Stimulated activated CD8-positive, alpha-beta memory T cell treated with anti-CD3 and anti-CD28 coated beads, Interleukin-4, amount 100 ng/mL, for 4 hours (primary cell): ENCODE measurements around the gene VTI1A.
"Not testable (repeated sequence)": the region's sequence is repeated elsewhere in the genome, so short reads cannot be mapped to it uniquely, and the experiment has no call there.

Experiments used
- DNase-seq, 2 donors: peaks; one replicate each; pipeline ENCODE4 v3.0.0-alpha.2; 2020; ENCODE audit warnings: low read depth in 2 of 2, low spot score in 1 of 2

Gene VTI1A

DNA sequence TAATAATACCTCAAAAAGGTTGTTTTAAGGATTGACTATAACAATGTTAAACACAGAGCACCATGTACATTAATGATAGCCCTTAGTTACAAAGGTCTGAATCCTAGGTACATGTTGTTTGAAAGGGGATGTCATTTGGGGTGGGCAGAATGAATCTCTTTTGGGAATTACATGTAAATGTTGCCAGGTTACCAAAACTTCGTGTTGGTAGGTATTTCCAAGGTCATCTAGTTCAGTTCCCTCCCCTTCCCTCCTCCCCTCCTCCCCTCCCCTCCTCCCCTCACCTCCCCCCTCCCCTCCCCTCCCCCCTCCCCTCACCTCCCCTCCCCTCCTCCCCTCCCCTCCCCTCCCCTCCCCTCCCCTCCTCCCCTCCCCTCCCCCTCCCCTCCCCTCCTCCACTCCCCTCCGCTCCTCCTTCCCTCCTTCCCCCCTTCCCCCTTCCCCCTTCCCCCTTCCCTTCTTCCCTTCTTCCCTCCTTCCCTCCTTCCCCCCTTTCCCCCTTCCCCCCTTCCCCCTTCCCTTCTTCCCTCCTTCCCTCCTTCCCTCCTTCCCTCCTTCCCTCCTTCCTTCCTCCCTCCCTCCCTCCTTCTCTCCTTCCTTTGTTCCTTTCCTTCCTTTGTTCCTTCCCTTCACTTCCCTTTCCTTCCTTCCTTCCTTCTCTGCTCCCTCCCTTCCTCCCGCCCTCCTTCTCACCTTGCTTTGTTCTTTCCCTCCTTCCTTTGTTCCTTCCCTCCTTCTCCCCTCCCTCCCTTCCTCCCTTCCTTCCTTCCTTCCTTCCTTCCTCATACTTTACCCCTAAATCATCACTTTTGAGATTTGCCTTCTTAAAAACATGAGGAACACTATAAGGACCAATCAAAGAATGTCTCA, 8.1 kb downstream of the VTI1A start:
- no peak for DNase-seq

DNA sequence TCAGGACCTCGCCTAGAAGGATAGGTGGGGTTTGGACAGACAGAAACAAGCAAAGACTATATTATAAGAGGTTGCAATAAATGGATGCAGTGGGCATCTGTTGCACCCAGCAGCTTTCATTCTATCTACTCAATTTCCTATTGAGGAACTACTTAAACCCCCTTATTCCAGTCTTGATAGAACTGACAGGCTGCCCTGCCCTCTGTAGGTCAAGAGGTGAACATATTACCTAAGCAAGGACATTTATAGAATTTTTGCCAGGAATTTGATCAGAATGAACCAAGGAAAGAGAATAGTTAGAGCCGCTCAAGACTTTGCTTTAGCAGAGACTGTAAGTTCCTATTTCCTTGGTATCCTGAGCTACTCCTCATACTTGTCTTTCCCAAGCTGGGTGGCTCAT, 9.5 kb downstream of the VTI1A start:
- no peak for DNase-seq

DNA sequence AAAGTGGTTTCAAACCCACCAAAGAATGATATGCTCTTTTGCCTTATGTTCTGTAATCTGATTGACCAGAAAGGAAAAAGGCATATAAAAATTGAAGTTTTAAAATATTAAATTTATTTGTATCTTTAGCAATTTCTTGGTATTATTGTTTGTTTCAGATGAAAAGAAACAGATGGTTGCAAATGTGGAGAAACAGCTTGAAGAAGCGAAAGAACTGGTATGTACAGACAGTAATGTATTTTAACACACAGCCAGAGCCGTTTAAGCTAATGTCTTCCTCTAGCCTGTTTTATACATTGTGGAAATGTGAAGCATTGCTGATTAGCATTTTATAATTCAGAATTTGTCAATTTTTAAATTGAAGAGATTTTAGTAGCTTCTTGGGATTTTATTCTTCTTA, 13.4 kb downstream of the VTI1A start:
- no peak for DNase-seq

DNA sequence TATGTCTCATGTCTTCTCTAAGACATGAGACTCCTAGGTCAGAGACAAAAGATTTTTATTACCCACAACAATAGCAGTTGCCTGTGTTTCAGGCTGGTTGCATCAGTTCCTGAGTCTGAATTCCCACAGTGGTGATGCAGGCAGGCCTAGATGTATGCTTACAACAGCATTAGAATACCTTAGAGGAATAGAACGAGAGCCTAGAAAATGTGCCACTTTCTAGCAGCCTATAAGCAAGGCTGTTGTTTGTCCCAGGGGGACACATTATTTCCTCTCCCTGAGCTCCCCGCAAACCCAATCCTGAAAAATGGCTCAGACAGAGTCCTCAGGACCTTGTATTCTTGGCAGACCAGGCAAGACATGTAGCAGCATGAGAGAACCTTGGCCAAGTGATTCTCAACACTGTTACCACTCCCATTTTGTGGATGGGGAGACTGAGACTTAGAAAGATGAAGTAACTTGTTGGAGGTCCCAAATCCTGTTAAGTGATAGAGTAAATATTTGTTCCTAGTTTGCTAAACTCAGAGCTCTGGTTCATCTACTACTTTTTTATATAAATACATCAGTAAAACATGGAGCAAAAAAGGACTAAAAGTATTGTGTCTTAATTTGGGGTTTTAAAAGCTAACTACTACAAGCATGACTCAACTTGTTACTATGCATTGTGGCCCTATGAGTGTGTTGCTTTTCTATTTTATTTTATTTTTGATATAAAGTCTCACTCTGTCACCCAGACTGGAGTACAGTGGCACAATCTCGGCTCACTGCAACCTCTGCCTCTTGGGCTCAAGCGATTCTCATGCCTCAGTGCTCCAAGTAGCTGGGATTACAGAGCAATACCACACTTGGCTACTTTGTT, 14.2 kb downstream of the VTI1A start:
- no peak for DNase-seq

DNA sequence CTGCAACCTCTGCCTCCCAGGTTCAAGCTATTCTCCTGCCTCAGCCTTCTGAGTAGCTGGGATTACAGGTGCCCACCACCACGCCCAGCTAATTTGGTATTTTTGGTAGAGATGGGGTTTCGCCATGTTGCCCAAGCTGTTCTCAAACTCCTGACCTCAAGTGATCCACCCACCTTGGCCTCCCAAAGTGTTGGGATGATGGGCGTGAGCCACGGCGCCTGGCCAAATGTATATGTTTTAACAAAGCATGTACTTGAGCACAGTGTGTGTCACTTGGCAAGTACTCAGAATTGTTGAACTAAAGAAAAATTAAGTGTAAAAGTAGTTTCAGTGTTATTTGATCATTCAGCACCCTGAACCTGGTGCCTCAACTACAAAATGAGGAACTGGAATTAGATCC, 17.1 kb downstream of the VTI1A start:
- DNase-seq: not testable (repeated sequence)

DNA sequence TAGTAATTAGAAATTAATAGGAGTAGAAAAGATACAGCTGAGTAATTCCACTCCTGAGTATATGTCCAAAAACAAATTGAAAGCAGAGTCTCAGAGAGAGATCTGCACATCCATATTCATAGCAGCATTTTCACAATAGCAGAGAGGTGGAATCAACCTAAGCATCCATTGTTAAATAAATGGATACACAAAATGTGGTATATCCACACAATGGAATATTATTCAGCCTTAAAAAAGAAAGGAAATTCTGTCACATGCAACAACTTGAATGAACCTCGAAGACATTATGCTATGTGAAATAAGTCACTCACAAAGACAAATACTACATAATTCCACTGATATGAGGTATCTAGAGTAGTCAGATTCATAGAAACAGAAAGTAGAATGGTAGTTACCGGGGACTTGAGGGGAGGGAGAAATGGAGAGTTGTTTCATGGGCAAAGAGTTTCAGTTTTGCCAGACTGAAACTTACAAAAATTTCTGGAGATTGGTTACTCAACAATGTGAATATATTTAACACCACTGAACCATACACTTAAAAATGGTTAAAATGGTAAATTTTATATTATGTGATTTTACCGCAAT, 18.4 kb downstream of the VTI1A start:
- no peak for DNase-seq

DNA sequence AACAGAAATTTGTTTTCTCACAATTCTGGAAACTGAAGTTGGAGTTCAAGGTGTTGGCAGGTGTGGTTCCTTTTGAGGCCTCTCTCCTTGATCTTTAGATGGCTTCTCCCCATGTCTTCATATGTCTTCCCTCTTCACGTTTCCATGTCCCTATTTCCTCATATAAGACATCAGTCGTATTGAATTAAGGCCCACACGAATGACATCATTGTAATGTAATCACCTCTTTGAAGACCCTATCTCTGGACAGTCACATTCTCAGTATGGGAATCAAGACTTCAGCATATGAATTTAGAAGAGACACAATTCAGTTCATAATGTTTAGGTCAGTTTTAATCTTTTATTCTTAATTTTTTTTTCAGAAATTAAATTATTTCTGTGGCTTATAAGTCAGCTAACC, 19.8 kb downstream of the VTI1A start:
- no peak for DNase-seq

DNA sequence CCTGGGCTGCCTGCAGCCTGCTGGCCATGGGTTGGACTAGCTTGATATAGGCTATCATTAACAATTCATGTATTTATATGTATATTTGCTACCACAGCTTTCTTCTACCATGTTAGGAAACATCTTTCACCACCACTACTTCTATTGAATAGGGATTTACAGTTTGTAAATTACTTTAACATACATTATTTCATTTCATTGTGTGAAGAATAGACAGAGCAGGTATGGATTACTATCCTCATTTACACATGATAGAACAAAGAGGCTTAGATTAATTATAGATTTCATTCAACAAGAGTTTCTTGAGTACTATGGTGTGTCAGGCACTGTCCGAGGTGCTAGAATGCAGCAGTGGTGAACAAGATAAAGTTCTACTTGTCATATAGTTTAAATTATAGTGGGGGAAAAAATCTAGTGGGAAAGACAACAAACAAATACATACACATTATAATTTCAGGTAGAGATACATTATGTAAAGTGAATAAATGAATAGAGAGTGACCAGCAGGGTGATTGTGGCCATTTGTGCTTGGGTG, 20.6 kb downstream of the VTI1A start:
- no peak for DNase-seq

DNA sequence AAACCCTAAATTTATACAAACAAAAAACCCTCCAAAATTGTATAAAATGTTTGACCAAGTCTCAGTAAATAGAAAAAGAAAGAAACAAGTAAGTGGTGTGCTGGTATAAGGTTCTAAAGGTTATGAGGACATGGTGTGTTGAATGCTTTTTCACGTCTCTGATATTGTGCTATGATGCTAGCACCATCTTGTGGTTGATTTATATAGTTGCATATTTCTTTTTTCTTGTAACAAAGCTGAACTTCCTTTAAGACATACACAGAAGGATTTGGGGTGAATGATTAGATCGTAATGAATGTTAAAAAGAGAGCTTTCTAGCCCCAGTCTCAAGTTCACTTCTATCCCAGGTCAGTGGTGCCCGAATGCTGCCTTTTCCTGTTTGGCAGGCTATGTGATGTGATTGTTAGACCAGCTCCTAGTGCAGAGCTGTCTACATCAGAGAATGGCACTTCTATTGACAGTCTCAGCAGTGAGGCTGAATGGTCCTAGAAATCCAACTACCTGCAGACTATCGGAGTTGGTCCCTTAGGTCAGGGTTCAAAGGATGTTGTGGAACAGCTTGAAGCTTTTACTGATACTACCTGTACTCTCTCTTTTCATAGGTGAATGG, 25.0 kb downstream of the VTI1A start:
- DNase-seq: no peak

DNA sequence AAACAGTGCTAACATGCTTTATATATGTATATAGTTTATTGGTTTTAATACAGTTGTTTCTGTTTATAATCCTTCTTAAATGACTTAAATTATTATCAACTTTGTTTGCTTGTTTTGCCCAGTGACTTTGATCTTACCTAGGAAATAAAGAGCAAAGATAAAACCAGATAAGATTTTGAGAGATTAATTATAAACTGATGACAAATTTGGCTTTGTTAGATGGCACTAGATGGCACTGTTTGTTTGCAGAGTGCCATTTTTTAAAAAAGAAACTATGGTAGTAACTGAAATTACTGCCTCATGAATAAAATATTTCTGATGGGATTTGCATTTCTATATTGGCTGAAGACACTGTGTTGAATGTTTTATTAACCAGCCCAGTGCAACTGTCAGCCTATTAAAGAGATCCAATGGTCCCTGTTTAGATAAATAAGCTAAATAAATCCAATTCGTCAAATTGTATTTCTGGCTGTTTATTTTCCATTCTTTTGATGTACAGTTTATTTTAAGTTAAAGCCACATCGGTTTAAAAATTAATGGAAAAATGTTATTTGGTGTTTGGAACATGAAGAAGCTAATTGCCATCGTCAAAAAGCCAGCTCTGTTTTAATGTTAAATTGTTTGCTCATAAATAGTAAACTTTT, 28.7 kb downstream of the VTI1A start:
- no peak for DNase-seq

DNA sequence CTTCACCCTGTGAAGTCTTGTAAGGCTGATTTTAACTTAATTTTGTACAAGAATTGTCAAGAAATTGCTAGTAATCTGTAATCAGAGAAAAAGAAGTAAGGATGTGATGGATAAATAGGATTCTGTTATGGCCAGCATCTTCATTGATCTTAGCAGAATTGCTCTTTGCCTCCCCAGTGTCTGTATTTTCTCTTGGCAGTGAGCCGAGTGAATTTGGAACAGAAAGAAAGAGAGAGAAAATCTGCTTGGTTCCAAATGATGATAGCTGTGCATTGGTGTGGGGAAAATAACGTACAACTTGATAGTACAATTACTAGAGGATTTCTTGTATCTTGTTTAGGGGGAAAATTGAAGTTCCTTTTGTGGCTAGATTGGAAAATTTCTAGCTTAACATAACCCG, 34.6 kb downstream of the VTI1A start:
- DNase-seq: no peak

DNA sequence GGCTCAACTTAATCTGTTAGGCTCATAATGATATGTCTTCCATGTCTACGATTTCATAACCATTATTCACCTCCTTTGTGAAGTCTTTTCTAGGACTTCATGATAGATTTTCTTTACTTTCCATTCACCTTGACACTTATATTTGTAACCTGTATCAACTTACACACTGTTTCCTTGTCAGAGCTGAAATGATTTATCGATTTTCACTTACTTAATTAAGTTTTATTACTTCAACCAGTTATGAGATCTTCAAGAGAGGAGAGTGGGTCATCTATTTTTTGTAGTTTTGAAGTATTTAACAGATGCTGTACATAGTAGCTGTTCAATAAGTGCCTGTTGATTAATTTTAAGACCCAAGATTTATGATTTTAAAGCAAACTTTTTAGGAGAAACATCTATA, 37.4 kb downstream of the VTI1A start:
- no peak for DNase-seq

DNA sequence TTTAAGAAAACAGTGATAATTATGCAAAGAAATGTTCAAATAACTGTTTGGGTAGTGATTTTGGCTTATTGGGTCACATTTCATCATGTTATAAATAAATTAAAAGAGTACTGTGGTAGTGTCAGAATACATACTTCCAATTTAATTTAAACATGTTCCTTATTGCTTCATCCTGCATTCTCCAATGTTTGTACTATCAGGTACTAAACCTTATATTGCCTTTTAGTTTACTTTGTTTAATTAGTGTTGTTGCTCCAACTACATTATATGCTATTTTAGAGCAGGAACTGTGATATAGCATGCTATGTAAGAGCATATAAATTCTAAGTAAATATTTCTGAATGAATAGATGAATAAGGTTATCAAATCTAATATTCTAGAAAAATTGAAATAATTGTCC, 40.9 kb downstream of the VTI1A start:
- DNase-seq: no peak

DNA sequence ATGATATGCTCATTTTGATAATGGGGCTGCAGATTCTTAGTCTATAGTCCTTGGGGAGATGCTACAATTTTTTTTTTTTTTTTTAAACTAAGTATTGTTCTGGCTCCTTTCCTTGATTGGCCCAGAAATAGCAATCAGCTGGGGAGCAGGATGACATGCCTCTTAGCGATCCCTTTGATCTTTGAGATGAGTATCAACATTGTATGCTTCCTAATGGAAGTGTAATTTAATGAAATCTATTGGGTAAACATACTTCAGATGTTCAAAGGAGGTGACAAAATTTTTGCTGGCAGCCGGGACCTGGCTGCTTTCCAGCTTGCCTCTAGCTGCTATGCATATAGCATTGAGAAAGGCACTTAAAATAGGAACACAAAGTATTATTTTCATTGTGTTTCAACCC, 43.5 kb downstream of the VTI1A start:
- DNase-seq: no peak

DNA sequence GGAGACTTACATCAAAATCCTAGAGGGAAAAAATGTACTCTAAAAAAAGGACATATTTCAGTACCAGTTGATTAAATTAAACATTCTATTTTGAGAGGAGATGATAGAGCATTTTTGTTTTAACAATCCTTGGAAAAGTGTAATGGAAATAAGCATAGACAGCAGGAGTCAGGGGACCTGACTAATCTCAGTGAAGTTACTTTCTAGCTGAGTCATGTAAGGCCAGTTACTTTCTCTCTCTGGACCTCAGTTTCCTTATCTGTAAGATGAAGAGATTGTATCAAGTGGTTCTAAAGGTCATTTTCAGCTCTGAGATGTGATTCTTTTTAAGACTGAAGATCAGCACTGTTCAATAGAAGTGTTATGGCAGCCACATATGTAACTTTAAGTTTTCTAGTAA, 44.1 kb downstream of the VTI1A start:
- DNase-seq: no peak

DNA sequence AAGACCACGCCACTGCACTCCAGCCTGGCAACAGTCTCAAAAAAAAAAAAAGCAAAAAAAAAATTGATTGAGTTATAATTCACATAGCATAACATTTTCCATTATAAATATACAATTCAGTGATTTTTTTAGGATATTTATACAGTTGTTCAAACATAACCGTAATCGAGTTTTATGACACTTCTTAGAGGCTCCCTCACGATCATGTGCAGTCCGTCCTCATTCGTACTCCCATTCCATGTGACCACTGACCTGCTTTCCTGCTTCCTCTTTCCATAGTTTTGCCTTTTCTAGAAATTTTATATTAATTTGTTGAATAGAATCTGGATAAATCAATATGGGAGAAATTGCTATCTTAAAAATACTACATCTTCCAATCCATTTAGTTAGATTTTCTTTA, 45.7 kb downstream of the VTI1A start:
- DNase-seq: no peak

DNA sequence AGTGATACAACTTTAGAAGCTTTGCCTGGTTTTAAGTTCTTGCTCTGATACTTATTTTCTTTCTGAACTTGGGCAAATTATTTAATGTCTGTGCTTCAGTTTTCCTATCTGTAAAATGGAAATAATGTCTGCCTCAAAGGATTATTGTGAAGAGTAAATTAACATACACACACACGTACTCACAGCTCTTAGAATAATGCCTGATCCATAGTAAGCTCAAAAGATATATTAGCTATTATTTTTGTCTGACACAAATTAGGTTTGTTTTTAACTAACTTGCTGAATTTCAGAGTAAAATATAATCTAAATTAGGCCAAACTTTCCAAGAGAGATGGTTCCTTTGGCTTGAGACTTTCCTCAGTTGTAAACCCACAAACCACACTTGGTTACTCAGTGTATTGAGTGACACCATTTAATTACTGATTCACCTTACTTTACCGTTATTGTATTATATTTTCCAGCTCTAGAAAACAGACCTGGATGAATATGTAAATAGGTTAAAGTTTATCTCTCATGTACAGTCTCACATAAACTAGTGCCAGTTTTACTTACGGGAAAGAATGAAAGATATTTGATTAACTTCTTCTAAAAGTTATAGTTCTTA, 50.4 kb downstream of the VTI1A start:
- DNase-seq: no peak

DNA sequence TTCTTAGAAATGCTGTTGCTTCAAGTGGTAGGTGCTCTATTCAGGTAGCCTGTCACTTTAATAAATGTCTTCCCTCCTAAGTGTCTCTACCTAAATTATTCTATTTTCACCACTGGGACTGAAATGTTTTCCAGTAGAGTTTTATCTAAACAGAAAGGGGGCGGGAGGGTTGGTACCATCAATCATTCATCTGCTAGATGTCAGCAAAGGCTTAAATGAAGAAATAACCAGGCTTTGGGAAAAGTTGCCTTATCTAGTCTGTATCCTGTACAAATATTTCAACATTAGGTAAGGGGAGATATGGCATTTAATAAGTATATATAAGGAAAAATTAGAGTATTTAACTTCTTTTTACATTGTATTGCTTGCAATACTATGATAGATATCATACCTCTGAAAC, 51.8 kb downstream of the VTI1A start:
- DNase-seq: no peak

DNA sequence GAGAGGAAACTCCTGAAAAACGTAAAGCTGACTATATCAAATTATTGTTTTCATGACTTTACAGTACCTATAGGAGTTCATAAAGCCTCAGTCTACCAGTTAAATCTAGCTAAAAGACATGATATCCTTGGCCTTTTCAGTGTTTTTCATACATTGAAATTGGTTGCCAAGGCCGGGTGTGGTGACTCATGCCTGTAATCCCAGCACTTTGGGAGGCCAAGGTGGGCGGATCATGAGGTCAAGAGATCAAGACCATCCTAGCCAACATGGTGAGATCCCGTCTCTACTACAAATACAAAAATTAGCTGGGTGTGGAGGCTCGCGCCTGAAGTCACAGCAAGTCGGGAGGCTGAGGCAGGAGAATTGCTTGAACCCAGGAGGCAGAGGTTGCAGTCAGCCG, 53.0 kb downstream of the VTI1A start:
- DNase-seq: not testable (repeated sequence)

DNA sequence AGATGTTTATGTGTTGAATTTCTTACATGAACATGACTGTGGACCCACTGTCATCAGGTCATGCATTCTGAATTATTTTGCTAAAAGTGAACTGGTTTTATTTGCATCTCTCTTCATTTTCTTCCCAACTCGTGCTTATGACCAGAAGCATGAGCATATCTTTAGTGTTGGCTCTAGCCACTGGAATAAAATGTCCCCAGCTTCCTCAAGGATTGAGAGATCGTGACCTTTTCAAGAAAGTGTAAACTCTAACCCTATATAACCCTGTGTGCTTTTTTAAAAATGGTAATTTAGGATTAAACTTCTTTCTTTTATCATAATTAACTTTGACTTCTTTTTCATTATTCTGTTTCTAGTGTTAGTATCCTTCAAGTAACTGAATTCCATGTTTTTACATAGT, 55.5 kb downstream of the VTI1A start:
- DNase-seq: no peak
